Kidney epithelial cell (primary cell): ENCODE measurements around the gene PATJ. TPM values are rescaled to one million over a fixed set of nuclear protein-coding genes. Genes with fewer than 3 reads are reported as not detected.

ENCODE experiments used
- DNase-seq: peaks from one replicate; pipeline ENCODE4 v3.0.0-alpha.2; 2010; ENCODE audit warnings: low read depth
- H3K27me3 ChIP-seq: 2 replicates; pipeline ENCODE4 v1.6.0; 2011; ENCODE audit warnings: low read length; ENCODE audit not compliant: control insufficient read depth, insufficient read depth
- H3K36me3 ChIP-seq: 2 replicates; pipeline ENCODE4 v1.5.1; 2011; ENCODE audit warnings: low read length; ENCODE audit not compliant: control insufficient read depth, insufficient read depth
- H3K4me3 ChIP-seq: 2 replicates; pipeline ENCODE4 v1.5.1; 2011; ENCODE audit warnings: low read depth, mild to moderate bottlenecking, control low read depth, low read length
- total RNA-seq: library from RNA; depleted of rRNA; stranded (reverse); fragments of >200 nt; gene quantifications from 2 replicates; pipeline ENCODE4 v1.2.3, GENCODE V29; 2015
- TF ChIP-seq, protein P1 (sequence below): IDR thresholded peaks from 2 replicates; pipeline ENCODE4 v1.5.1; 2011; ENCODE audit warnings: mild to moderate bottlenecking, moderate library complexity, low read length, control low read depth, inconsistent platforms; ENCODE audit not compliant: insufficient read depth, poor library complexity, severe bottlenecking

Gene PATJ
- total RNA-seq, 1 donor from 2014 or later = 27.1 TPM

DNA sequence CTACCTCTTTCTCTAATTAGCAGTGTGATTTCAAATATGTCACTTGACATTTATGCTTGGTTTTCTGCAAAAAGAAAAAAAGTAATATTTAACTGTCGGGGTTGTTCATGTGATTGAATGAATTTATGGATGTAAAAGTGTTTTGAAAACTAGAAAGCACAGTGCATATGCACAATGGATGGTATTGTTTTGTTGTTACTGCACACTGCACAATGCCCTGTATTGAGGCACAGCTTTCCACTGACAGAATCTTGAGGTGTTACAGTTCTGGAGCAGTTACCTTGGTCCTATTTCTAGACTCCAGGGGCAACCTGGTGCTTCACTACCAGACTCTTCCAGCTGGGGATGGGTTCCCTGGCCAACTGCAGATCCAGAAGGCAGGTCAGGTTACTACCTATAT, 335.5 kb downstream of the PATJ start:
- no peak for DNase-seq

DNA sequence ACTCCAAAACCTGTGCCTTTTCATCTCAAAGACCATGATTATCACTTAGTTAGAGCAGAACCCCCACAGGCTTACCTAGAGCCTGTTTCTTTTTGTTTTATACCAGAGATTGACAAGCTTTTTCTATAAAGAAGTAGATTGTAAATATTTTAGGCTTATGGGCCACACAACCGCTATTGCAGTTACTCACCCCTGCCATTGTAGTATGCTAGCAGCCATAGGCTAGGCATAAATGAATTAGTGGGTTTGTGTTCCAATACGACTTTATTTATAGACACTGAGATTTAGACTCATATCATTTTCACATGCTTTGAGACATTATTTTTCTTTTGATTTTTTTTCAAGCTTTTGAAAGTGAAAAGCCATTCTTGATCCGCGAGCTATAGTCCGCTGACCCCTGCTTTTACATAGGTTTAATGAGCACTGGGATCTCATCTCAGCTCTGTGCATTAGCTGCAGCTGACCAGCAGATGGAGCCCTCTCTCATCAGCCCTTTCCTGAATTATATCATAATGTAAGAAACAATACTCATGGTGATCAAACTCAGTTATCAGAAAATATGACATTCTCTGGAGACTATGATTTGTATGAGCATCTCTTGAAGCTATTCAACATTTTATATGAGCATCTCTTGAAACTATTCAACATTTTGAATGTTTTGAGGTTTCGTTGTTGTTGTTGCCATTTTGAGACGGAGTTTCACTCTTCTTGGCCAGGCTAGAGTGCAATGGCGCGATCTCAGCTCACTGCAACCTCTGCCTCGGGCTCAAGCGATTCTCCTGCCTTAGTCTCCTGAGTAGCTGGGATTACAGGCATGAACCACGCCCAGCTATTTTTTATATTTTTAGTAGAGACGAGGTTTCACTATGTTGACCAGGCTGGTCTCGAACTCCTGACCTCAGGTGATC, 340.4 kb downstream of the PATJ start:
- DNase-seq = peak; percentile 5
- Histone ChIP-seq H3K27me3 (no peaks in the 10 kb centered on the region), H3K36me3 (no peaks in the 10 kb centered on the region), H3K4me3 (no peak overlapping the region)
- TF ChIP-seq, protein P1, sequence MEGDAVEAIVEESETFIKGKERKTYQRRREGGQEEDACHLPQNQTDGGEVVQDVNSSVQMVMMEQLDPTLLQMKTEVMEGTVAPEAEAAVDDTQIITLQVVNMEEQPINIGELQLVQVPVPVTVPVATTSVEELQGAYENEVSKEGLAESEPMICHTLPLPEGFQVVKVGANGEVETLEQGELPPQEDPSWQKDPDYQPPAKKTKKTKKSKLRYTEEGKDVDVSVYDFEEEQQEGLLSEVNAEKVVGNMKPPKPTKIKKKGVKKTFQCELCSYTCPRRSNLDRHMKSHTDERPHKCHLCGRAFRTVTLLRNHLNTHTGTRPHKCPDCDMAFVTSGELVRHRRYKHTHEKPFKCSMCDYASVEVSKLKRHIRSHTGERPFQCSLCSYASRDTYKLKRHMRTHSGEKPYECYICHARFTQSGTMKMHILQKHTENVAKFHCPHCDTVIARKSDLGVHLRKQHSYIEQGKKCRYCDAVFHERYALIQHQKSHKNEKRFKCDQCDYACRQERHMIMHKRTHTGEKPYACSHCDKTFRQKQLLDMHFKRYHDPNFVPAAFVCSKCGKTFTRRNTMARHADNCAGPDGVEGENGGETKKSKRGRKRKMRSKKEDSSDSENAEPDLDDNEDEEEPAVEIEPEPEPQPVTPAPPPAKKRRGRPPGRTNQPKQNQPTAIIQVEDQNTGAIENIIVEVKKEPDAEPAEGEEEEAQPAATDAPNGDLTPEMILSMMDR = peak; percentile 94

More for the DNA sequence above, 335.5 kb downstream of the PATJ start:
- Histone ChIP-seq H3K4me3 (no peak overlapping the region), H3K27me3 (no peaks in the 10 kb centered on the region), H3K36me3 (no peaks in the 10 kb centered on the region)
- TF ChIP-seq, protein P1 = no peak

DNA sequence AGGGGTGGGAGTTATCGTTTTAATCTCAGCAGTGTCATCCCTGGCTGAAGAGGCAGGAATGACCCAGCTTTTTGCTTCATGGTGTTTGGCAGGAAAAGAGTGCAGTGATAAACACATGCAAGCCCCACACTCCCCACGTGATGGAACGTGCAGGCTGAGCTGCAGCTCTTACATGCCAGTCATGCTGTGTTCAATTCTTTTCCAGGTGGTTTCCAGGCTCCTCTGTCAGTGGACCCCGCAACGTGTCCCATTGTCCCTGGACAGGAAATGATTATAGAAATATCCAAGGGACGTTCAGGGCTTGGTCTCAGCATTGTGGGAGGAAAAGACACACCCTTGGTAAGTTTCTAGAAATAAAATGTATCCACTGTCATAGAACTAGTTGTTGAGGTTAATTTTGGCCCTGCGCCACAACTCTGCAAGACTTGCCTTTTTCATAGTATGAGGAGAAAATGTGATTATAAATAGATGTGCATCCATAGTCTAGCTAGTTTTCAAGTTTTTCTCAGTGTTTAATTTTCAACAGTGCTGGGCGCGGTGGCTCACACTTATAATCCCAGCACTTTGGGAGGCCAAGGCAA, 342.1 kb downstream of the PATJ start:
- no peak for DNase-seq
- TF ChIP-seq, protein P1 = no peak
- Histone ChIP-seq H3K36me3 (no peaks in the 10 kb centered on the region), H3K27me3 (no peaks in the 10 kb centered on the region), H3K4me3 (no peak overlapping the region)

DNA sequence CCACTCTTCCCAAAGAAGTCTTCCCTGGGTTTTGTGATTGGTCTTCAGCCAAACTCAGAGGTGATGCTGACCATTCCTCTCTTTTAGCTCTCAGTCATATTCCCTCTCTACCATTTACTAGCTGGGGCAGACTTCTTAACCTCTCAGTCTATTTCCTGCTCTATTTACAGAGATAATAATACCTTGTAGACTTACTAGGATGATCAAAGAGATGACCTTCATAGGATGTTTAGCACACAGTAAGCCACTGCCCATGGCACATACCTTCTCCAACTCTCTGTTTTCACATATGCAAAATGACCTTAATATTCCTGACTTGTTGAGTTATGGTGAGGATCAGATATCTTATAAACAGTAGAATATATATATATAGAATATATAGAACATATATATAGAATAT, 346.2 kb downstream of the PATJ start:
- no peak for DNase-seq
- TF ChIP-seq, protein P1 = no peak
- Histone ChIP-seq H3K4me3 (no peak overlapping the region), H3K36me3 (no peaks in the 10 kb centered on the region), H3K27me3 (no peaks in the 10 kb centered on the region)

DNA sequence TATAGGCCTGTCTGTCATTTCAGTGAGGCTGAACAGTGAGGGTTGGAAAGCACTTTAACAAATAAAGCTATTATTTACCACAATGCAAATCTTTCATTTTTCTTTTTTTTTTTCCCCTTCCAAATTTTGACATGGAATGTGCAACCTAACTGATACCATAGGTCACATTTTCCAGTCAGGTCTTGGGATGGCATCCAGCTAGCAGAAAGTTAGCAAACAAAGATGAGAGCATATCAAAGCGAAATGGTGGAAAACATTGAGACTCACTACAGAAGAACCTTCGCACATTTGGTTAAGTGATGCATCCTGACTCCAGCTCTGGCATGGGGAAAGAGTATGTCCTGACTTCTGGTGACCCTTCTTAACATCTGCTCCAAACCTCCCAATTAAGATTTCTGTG, 347.3 kb downstream of the PATJ start:
- Histone ChIP-seq H3K27me3 (no peaks in the 10 kb centered on the region), H3K36me3 (no peaks in the 10 kb centered on the region), H3K4me3 (no peak overlapping the region)
- no peak for DNase-seq
- TF ChIP-seq, protein P1 = no peak
